A673 (cell line): ENCODE results near the gene TECTA. TPM values are rescaled to one million over a fixed set of nuclear protein-coding genes. Genes with fewer than 3 reads are reported as not detected.

Experiments
- BruUV-seq: library from RNA; stranded (reverse); fragments of 400-500 nt; replicated peaks from 2 replicates; lab custom pipeline; 2021; lab: Mats Ljungman, UMichigan
- CTCF ChIA-PET: fragments of 300-600 bp; sonication (Branson Sonifier 250); formaldehyde crosslinking; loops from one replicate; lab custom pipeline; 2022; ENCODE audit warnings: antibody characterized with exemption; lab: Charles Lee
- POLR2A ChIA-PET: fragments of 300-600 bp; sonication (Branson Sonifier 250); formaldehyde crosslinking; loops from one replicate; lab custom pipeline; 2022; ENCODE audit warnings: antibody characterized with exemption; ENCODE audit not compliant: low non-redundant PET; lab: Charles Lee
- DNase-seq: peaks from one replicate; pipeline ENCODE4 v3.0.0-alpha.2; 2015; ENCODE audit warnings: low spot score
- H3K27ac ChIP-seq: fragments of 200-600 bp; sonication (generic); 2 replicates; pipeline ENCODE4 v1.5.1; 2016; ENCODE audit warnings: mixed run types, low read depth, mild to moderate bottlenecking, mixed read lengths, antibody characterized with exemption, low read length; ENCODE audit not compliant: poor library complexity, severe bottlenecking
- H3K27me3 ChIP-seq: fragments of 200-600 bp; sonication (generic); replicated peaks from 2 replicates; pipeline ENCODE4 v1.6.1; 2017; ENCODE audit warnings: mixed run types, low read depth, mild to moderate bottlenecking, mixed read lengths, antibody characterized with exemption, low read length; ENCODE audit not compliant: insufficient read depth, poor library complexity
- H3K36me3 ChIP-seq: fragments of 200-600 bp; sonication (generic); 2 replicates; pipeline ENCODE4 v1.6.1; 2016; ENCODE audit warnings: mixed run types, mild to moderate bottlenecking, mixed read lengths, antibody characterized with exemption, low read length; ENCODE audit not compliant: insufficient read depth, poor library complexity, severe bottlenecking
- H3K4me1 ChIP-seq: fragments of 200-600 bp; sonication (generic); 2 replicates; pipeline ENCODE4 v1.6.1; 2017; ENCODE audit warnings: mixed run types, mild to moderate bottlenecking, mixed read lengths, antibody characterized with exemption, low read length; ENCODE audit not compliant: insufficient read depth, poor library complexity, severe bottlenecking
- H3K4me3 ChIP-seq: fragments of 200-600 bp; sonication (generic); 2 replicates; pipeline ENCODE4 v1.5.1; 2016; ENCODE audit warnings: low read depth, mixed run types, mild to moderate bottlenecking, mixed read lengths, low read length; ENCODE audit not compliant: poor library complexity, severe bottlenecking
- H3K9me3 ChIP-seq: fragments of 200-600 bp; sonication (generic); 2 replicates; pipeline ENCODE4 v1.6.1; 2016; ENCODE audit warnings: mixed run types, low read depth, mild to moderate bottlenecking, mixed read lengths, antibody characterized with exemption, low read length; ENCODE audit not compliant: poor library complexity, severe bottlenecking
- CTCF ChIP-seq: fragments of 300-800, 200-600 bp; sonication (generic); conservative IDR thresholded peaks from 2 replicates; pipeline ENCODE4 v1.5.1; 2017; ENCODE audit warnings: low read depth, mild to moderate bottlenecking, antibody characterized with exemption, low read length, moderate library complexity, mixed read lengths
- EZH2 ChIP-seq: fragments of 200-600 bp; sonication (generic); IDR thresholded peaks from 2 replicates; pipeline ENCODE4 v1.6.1; 2017; ENCODE audit warnings: borderline replicate concordance, low read depth, mild to moderate bottlenecking, mixed read lengths, antibody characterized with exemption, low read length; ENCODE audit not compliant: poor library complexity, severe bottlenecking
- intact Hi-C: fragments of 100-400 bp; cut with micrococcal nuclease; formaldehyde crosslinking; loops from one replicate; pipeline ENCODE4 v1.10.0; 2022; ENCODE audit not compliant: unreplicated experiment
- total RNA-seq: library from RNA; stranded (reverse); gene quantifications from 2 replicates; pipeline ENCODE4 v1.2.3, GENCODE V29; 2021

TECTA gene
- total RNA-seq, 1 experiment from 2014 or later, result 0.19 TPM

DNA sequence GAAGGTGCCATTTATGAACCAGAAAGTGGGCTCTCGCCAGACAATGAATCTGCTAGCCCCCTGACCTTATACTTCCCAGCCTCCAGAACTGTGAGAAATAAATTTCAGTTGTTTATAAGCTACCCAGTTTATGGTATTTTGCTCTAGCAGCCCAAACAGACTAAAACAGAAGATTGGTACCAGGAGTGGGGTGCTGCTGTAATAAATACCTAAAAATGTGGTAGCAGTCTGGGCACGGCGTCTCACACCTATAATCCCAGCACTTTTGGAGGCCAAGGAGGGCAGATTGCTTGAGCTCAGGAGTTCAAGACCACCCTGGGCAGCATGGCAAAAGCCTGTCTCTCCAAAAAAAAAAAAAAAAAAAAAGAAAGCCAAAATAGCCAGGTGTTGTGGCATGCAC, 21.3 kb downstream of the TECTA start:
- no peak overlapping the region for H3K4me3 ChIP-seq
- ChIA-PET CTCF (no interaction called here), POLR2A (no interaction called here)
- DNase-seq, result no peak
- peaks cover 10% of the 10 kb centered on the region for H3K9me3 ChIP-seq
- no peaks in the 10 kb centered on the region for H3K36me3 ChIP-seq
- intact Hi-C loops, result no loop called here
- no TSS peak for BruUV-seq
- TF ChIP-seq CTCF, result no peak
- no peak for TF ChIP-seq EZH2
- no peak overlapping the region for H3K27ac ChIP-seq
- peaks cover 13% of the 10 kb centered on the region for H3K27me3 ChIP-seq
- no peaks in the 10 kb centered on the region for H3K4me1 ChIP-seq

GRCh38 chr11:121123496-121124069, 22.5 kb downstream of the TECTA start:
- no TSS peak for BruUV-seq
- no peak overlapping the region for H3K4me3 ChIP-seq
- no peak overlapping the region for H3K27ac ChIP-seq
- TF ChIP-seq CTCF (no peak), EZH2 (no peak)
- no peaks in the 10 kb centered on the region for H3K4me1 ChIP-seq
- intact Hi-C loops, result no loop called here
- H3K9me3 ChIP-seq, result peaks cover 10% of the 10 kb centered on the region
- DNase-seq, result no peak
- POLR2A ChIA-PET, result no interaction called here
- H3K36me3 ChIP-seq, result no peaks in the 10 kb centered on the region
- CTCF ChIA-PET, result no interaction called here
- peaks cover 4% of the 10 kb centered on the region for H3K27me3 ChIP-seq

DNA sequence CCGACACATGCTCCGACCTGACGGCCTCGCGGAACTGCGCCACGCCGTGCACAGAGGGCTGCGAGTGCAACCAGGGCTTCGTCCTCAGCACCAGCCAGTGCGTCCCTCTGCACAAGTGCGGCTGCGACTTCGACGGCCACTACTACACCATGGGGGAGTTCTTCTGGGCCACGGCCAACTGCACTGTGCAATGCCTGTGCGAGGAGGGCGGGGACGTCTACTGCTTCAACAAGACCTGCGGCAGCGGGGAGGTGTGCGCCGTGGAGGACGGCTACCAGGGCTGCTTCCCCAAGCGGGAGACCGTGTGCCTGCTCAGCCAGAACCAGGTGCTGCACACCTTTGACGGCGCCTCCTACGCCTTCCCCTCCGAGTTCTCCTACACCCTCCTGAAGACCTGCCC, 26.8 kb downstream of the TECTA start:
- Histone ChIP-seq H3K4me3 (no peak overlapping the region), H3K27ac (no peak overlapping the region), H3K36me3 (no peaks in the 10 kb centered on the region), H3K9me3 (no peaks in the 10 kb centered on the region), H3K4me1 (no peaks in the 10 kb centered on the region), H3K27me3 (peaks cover 3% of the 10 kb centered on the region)
- POLR2A ChIA-PET, result no interaction called here
- intact Hi-C loops, result no loop called here
- no TSS peak for BruUV-seq
- CTCF ChIA-PET, result no interaction called here
- no peak for TF ChIP-seq EZH2
- TF ChIP-seq CTCF, result no peak
- no peak for DNase-seq
